Measurements from ENCODE around the gene OR4D6. TPM values are rescaled to one million over a fixed set of nuclear protein-coding genes. Genes with fewer than 3 reads are reported as not detected.
"Not testable (repeated sequence)": the region's sequence is repeated elsewhere in the genome, so short reads cannot be mapped to it uniquely, and the experiment has no call there.

Gene OR4D6
- total RNA-seq, result not detected

- no peak for ATAC-seq
Observed at GRCh38 chr11:59456661-59457060, at the start of gene OR4D6. TSS of gene OR4D6 (plus strand) at chr11:59456961. CDS start at chr11:59456961, 0 bp downstream.

- no peak for ATAC-seq
Observed at GRCh38 chr11:59413646-59414045, 43.1 kb upstream of the OR4D6 start.

GRCh38 chr11:59415111-59415510 lies 41.6 kb upstream of the OR4D6 start:
- no peak for ATAC-seq

GRCh38 chr11:59416613-59417012 lies 40.1 kb upstream of the OR4D6 start:
- ATAC-seq, result no peak

- no peak for ATAC-seq
Observed at GRCh38 chr11:59417023-59417422, 39.7 kb upstream of the OR4D6 start.

GRCh38 chr11:59418156-59418555 lies 38.6 kb upstream of the OR4D6 start:
- ATAC-seq, result no peak

GRCh38 chr11:59423835-59424234 lies 32.9 kb upstream of the OR4D6 start:
- ATAC-seq, result no peak

GRCh38 chr11:59425131-59425530 lies 31.6 kb upstream of the OR4D6 start:
- no peak for ATAC-seq

- ATAC-seq, result no peak
Observed at GRCh38 chr11:59426361-59427067, 30.2 kb upstream of the OR4D6 start, which contains the start of gene OR5A2. TSS of gene OR5A2 (minus strand) at chr11:59426413. CDS start at chr11:59422953, 3,460 bp downstream.

GRCh38 chr11:59427068-59427382 lies 29.7 kb upstream of the OR4D6 start:
- ATAC-seq, result no peak

- peak; percentile 47 for ATAC-seq
Observed at GRCh38 chr11:59429924-59430516, 26.7 kb upstream of the OR4D6 start.

- no peak for ATAC-seq
Observed at GRCh38 chr11:59436169-59436568, 20.6 kb upstream of the OR4D6 start, which contains the start of gene OR5A1. TSS of gene OR5A1 (plus strand) at chr11:59436469. CDS start at chr11:59443169, 6,700 bp downstream.

- no peak for ATAC-seq
Observed at GRCh38 chr11:59437770-59438169, 19.0 kb upstream of the OR4D6 start.

GRCh38 chr11:59445624-59446023 lies 11.1 kb upstream of the OR4D6 start:
- ATAC-seq, result not testable (repeated sequence)

- ATAC-seq, result no peak
Observed at GRCh38 chr11:59448484-59448883, 8.3 kb upstream of the OR4D6 start.

GRCh38 chr11:59459916-59460315 lies 3.2 kb downstream of the OR4D6 start:
- no peak for ATAC-seq

- no peak for ATAC-seq
Observed at GRCh38 chr11:59463190-59463641, 6.5 kb downstream of the OR4D6 start.

GRCh38 chr11:59473015-59473414 lies 16.3 kb downstream of the OR4D6 start, which contains the start of gene OR4D10:
TSS of gene OR4D10 (plus strand) at chr11:59473315. CDS start at chr11:59477430, 4,115 bp downstream.
- no peak for ATAC-seq

- no peak for ATAC-seq
Observed at GRCh38 chr11:59475176-59475575, 18.4 kb downstream of the OR4D6 start.

- ATAC-seq, result no peak
Observed at GRCh38 chr11:59479906-59480305, 23.1 kb downstream of the OR4D6 start.

- ATAC-seq, result no peak
Observed at GRCh38 chr11:59480359-59480758, 23.6 kb downstream of the OR4D6 start.

GRCh38 chr11:59501931-59502330 lies 45.2 kb downstream of the OR4D6 start:
- ATAC-seq, result no peak

GRCh38 chr11:59503276-59503675 lies 46.5 kb downstream of the OR4D6 start, which contains the start of gene OR4D11:
TSS of gene OR4D11 (plus strand) at chr11:59503576. CDS start at chr11:59503576, 0 bp downstream.
- ATAC-seq, result no peak
